ENCODE data around the gene ALK. TPM values are rescaled to one million over a fixed set of nuclear protein-coding genes. Genes with fewer than 3 reads are reported as not detected.

The ALK gene
- polyA plus RNA-seq, 1 of the 3 experiments (the other 2 are of a cell fraction): 0.30 TPM

GRCh38 chr2:29871541-29871940 lies 49.8 kb downstream of the ALK start:
- ChIA-PET CTCF (interaction anchor here (1.1 to 1.5 kb wide), 4 partner anchors 10 to 36 kb away, joined by 3 to 5 read pairs (median 3); no protein-coding TSS in a partner anchor), POLR2A (no interaction called here)
- no peaks in the 10 kb centered on the region for H3K27me3 ChIP-seq (ENCODE audit: insufficient read depth)
- no peaks in the 10 kb centered on the region for H3F3A ChIP-seq (replicated peaks; ENCODE audit: insufficient read depth)
- no peak overlapping the region for H3K4me3 ChIP-seq (ENCODE audit: low read depth in 2 of 2, low read length in 1 of 2)
- no peak overlapping the region; a peak in 1 of 4 replicates for H3K27ac ChIP-seq (ENCODE audit: low read depth in 2 of 2, low read length in 1 of 2)
- H3K9me3 ChIP-seq: no peaks in the 10 kb centered on the region
- peaks cover 0 to 28% of the 10 kb centered on the region in 2 experiments; a peak in 1 of 4 replicates for H3K4me1 ChIP-seq (ENCODE audit: control insufficient read depth in 1 of 2, insufficient read depth in 2 of 2, low read depth in 1 of 2, low read length in 1 of 2)
- no peaks in the 10 kb centered on the region for H4K20me1 ChIP-seq (ENCODE audit: insufficient read depth)
- no peak overlapping the region for H3K9ac ChIP-seq
- H3K79me2 ChIP-seq (ENCODE audit: insufficient read depth): no peaks in the 10 kb centered on the region
- no peak for TF ChIP-seq ELF1 (IDR thresholded peaks at IDR 0.05)
- no peak for TF ChIP-seq YY1 (IDR thresholded peaks at IDR 0.05; ENCODE audit: low read depth)
- no peak for TF ChIP-seq EZH2phosphoT487 (IDR thresholded peaks at IDR 0.05; ENCODE audit: borderline replicate concordance, low read depth)
- TF ChIP-seq IRF3 (IDR thresholded peaks at IDR 0.05; ENCODE audit: low read depth, low read length): no peak
- TF ChIP-seq REST (IDR thresholded peaks at IDR 0.05; ENCODE audit: low read depth, low read length): no peak
- TF ChIP-seq RCOR1 (IDR thresholded peaks at IDR 0.05; ENCODE audit: low read length): no peak
- no peak for TF ChIP-seq SIN3A (IDR thresholded peaks at IDR 0.05; ENCODE audit: borderline replicate concordance, low read depth, low read length)
- TF ChIP-seq RXRA (IDR thresholded peaks at IDR 0.05; ENCODE audit: borderline replicate concordance, low read depth): no peak
- TF ChIP-seq MAX (IDR thresholded peaks at IDR 0.05; ENCODE audit: low read depth): no peak
- TF ChIP-seq NFIC (IDR thresholded peaks at IDR 0.05; ENCODE audit: borderline replicate concordance): no peak
- no peak for TF ChIP-seq RFX5 (IDR thresholded peaks at IDR 0.05; ENCODE audit: low read length)
- TF ChIP-seq POLR2AphosphoS5 (IDR thresholded peaks at IDR 0.05; ENCODE audit: low read depth, low read length): no peak
- no peak for TF ChIP-seq NRF1 (IDR thresholded peaks at IDR 0.05; ENCODE audit: low read depth, low read length)
- H3K9me2 ChIP-seq: no peaks in the 10 kb centered on the region
- no peak for DNase-seq
- no peak overlapping the region for H3K4me2 ChIP-seq
- no peak overlapping the region for H2AFZ ChIP-seq (ENCODE audit: low read depth)
- WGBS (ENCODE audit: low lambda C conversion rate): 55% methylated on average over 2 of the region's 2 CpGs
- no peaks in the 10 kb centered on the region for H3K36me3 ChIP-seq (replicated peaks in 1 of 2; ENCODE audit: control insufficient read depth in 1 of 2, insufficient read depth in 2 of 2, low read length in 1 of 2)

- WGBS (ENCODE audit: low lambda C conversion rate): 50% methylated on average over 1 of the region's 1 CpG
- Histone ChIP-seq H3K9me2 (no peaks in the 10 kb centered on the region), H2AFZ (ENCODE audit: low read depth) (no peak overlapping the region), H3K4me1 (ENCODE audit: control insufficient read depth in 1 of 2, insufficient read depth in 2 of 2, low read depth in 1 of 2, low read length in 1 of 2) (peaks cover 0 to 35% of the 10 kb centered on the region in 2 experiments; a peak in 1 of 4 replicates), H3K27me3 (ENCODE audit: insufficient read depth) (no peaks in the 10 kb centered on the region), H3K9me3 (no peaks in the 10 kb centered on the region), H4K20me1 (ENCODE audit: insufficient read depth) (no peaks in the 10 kb centered on the region), H3F3A (replicated peaks; ENCODE audit: insufficient read depth) (no peaks in the 10 kb centered on the region), H3K4me2 (no peak overlapping the region), H3K9ac (no peak overlapping the region), H3K4me3 (ENCODE audit: low read depth in 2 of 2, low read length in 1 of 2) (no peak overlapping the region), H3K36me3 (replicated peaks in 1 of 2; ENCODE audit: control insufficient read depth in 1 of 2, insufficient read depth in 2 of 2, low read length in 1 of 2) (no peaks in the 10 kb centered on the region), H3K79me2 (ENCODE audit: insufficient read depth) (no peaks in the 10 kb centered on the region), H3K27ac (ENCODE audit: low read depth in 2 of 2, low read length in 1 of 2) (peak overlapping the region in 1 of 2 experiments; percentile 55; a peak in 1 of 4 replicates)
- POLR2A ChIA-PET: no interaction called here
- CTCF ChIA-PET: interaction anchor here (1.5 kb wide), 1 partner anchor 25 kb away, joined by 6 read pairs; no protein-coding TSS in a partner anchor
- TF ChIP-seq SMC3 (IDR thresholded peaks at IDR 0.05; ENCODE audit: low read depth, low read length) (no peak), TAF1 (IDR thresholded peaks at IDR 0.05; ENCODE audit: borderline replicate concordance, low read depth, low read length) (no peak), ZBTB33 (IDR thresholded peaks at IDR 0.05; ENCODE audit: borderline replicate concordance, low read depth) (no peak), FOXJ3 (CRISPR knock-in tag; IDR thresholded peaks at IDR 0.05) (no peak), NFIC (IDR thresholded peaks at IDR 0.05; ENCODE audit: borderline replicate concordance) (no peak), EZH2phosphoT487 (IDR thresholded peaks at IDR 0.05; ENCODE audit: borderline replicate concordance, low read depth) (no peak), RXRA (IDR thresholded peaks at IDR 0.05; ENCODE audit: borderline replicate concordance, low read depth) (no peak), ELF1 (IDR thresholded peaks at IDR 0.05) (no peak), TCF12 (IDR thresholded peaks at IDR 0.05) (no peak), MAX (IDR thresholded peaks at IDR 0.05; ENCODE audit: low read depth) (no peak), RAD21 (IDR thresholded peaks at IDR 0.05; ENCODE audit: low read length) (no peak), RFX5 (IDR thresholded peaks at IDR 0.05; ENCODE audit: low read length) (no peak)
- no peak for DNase-seq
Measured at GRCh38 chr2:29865512-29865911, 55.9 kb downstream of the ALK start.
